ENCODE data around the gene IL22RA2.
A peak's percentile ranks its signal among the peaks of the same experiment; 100 is the strongest.
"Not testable (repeated sequence)": the region's sequence is repeated elsewhere in the genome, so short reads cannot be mapped to it uniquely, and the experiment has no call there.

Gene IL22RA2

GRCh38 chr6:137210903-137211302, 37.5 kb upstream of the IL22RA2 start:
- TF ChIP-seq CTCF (IDR thresholded peaks at IDR 0.05; ENCODE audit: insufficient read depth, low read depth, low read length, missing control alignments) = no peak

DNA sequence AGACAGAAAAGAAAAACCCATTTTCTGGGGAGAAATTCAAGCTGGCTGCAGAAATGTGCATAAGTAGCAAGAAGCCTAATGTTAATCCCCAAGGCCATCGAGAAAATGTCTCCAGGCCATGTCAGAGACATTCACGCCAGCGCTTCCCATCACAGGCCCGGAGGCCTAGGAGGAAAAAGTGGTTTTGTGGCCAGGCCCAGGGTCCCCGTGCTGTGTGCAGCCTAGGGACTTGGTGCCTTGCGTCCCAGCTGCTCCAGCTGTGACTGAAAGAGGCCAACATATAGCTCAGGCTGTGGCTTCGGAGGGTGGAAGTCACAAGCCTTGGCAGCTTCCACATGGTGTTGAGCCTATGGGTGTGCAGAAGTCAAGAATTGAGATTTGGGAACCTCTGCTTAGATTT, 34.8 kb upstream of the IL22RA2 start:
- no peak overlapping the region for H3K4me3 ChIP-seq (ENCODE audit: low read depth, low read length)
- TF ChIP-seq CTCF (IDR thresholded peaks at IDR 0.05; ENCODE audit: insufficient read depth, low read depth, low read length, missing control alignments) = no peak
- DNase-seq (ENCODE audit: low read depth) = no peak

More at GRCh38 chr6:137210903-137211302, 37.5 kb upstream of the IL22RA2 start:
- DNase-seq (ENCODE audit: low read depth) = no peak
- H3K4me3 ChIP-seq (ENCODE audit: low read depth, low read length) = no peak overlapping the region

DNA sequence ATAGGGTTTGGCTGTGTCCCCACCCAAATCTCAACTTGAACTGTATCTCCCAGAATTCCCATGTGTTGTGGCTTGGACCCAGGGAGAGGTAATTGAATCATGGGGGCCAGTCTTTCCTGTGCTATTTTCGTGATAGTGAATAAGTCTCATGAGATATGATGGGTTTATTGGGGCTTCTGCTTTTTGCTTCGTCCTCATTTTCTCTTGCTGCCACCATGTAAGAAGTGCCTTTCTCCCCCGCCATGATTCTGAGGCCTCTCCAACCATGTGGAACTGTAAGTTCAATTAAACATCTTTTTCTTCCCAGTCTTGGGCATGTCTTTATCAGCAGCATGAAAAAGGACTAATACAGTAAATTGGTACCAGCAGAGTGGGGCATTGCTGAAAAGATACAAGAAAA, 34.0 kb upstream of the IL22RA2 start:
- not testable (repeated sequence) for DNase-seq (ENCODE audit: low read depth); H3K4me3 ChIP-seq (ENCODE audit: low read depth, low read length)

GRCh38 chr6:137206577-137206976, 33.1 kb upstream of the IL22RA2 start:
- no peak for DNase-seq (ENCODE audit: low read depth)
- no peak for TF ChIP-seq CTCF (IDR thresholded peaks at IDR 0.05; ENCODE audit: insufficient read depth, low read depth, low read length, missing control alignments)
- no peak overlapping the region for H3K4me3 ChIP-seq (ENCODE audit: low read depth, low read length)

GRCh38 chr6:137203256-137203655, 29.8 kb upstream of the IL22RA2 start:
- no peak for DNase-seq (ENCODE audit: low read depth)
- no peak for TF ChIP-seq CTCF (IDR thresholded peaks at IDR 0.05; ENCODE audit: insufficient read depth, low read depth, low read length, missing control alignments)
- H3K4me3 ChIP-seq (ENCODE audit: low read depth, low read length) = no peak overlapping the region

GRCh38 chr6:137202078-137202477, 28.6 kb upstream of the IL22RA2 start:
- H3K4me3 ChIP-seq (ENCODE audit: low read depth, low read length) = no peak overlapping the region
- peak; percentile 52 for TF ChIP-seq CTCF (IDR thresholded peaks at IDR 0.05; ENCODE audit: insufficient read depth, low read depth, low read length, missing control alignments)
- peak; percentile 67 for DNase-seq (ENCODE audit: low read depth)

- H3K4me3 ChIP-seq (ENCODE audit: low read depth, low read length) = no peak overlapping the region
- no peak for DNase-seq (ENCODE audit: low read depth)
- TF ChIP-seq CTCF (IDR thresholded peaks at IDR 0.05; ENCODE audit: insufficient read depth, low read depth, low read length, missing control alignments) = no peak
Observed at GRCh38 chr6:137201006-137201405, 27.6 kb upstream of the IL22RA2 start.
